Thyroid gland (tissue), 4 donors: ENCODE data around the gene CBX7. TPM values are rescaled to one million over a fixed set of nuclear protein-coding genes. Genes with fewer than 3 reads are reported as not detected.

ENCODE experiments used
- DNase-seq, 2 donors: peaks; one replicate each; pipeline ENCODE4 v3.0.0-alpha.2; 2019
- H3K27ac ChIP-seq, 3 donors: fragments of 200-600 bp; sonication (generic); 1 replicate in 2 of 3; 2 replicates in 1 of 3; pipeline ENCODE4 v1.5.1; 2016 to 2019; ENCODE audit warnings: mild to moderate bottlenecking in 1 of 3, moderate library complexity in 1 of 3
- H3K27me3 ChIP-seq: fragments of 200-600 bp; sonication (generic); one replicate; pipeline ENCODE4 v1.5.1; 2019
- H3K36me3 ChIP-seq, 2 donors: fragments of 200-600 bp; sonication (generic); one replicate each; pipeline ENCODE4 v1.5.1; 2016 to 2019
- H3K4me1 ChIP-seq, 2 donors: fragments of 200-600 bp; sonication (generic); one replicate each; pipeline ENCODE4 v1.5.1; 2017 to 2019
- H3K4me3 ChIP-seq, 3 donors: fragments of 200-600 bp; sonication (generic); replicated peaks in 1 of 3; 1 replicate in 2 of 3; 2 replicates in 1 of 3; pipeline ENCODE4 v1.5.1; 2016; ENCODE audit warnings: mild to moderate bottlenecking in 1 of 3
- H3K9me3 ChIP-seq: fragments of 200-600 bp; sonication (generic); one replicate; pipeline ENCODE4 v1.5.1; 2017
- CTCF ChIP-seq, 6 experiments: fragments of 200-600 bp in 3 of 6; fragments of 450-650 bp in 3 of 6; sonication (generic) in 3 of 6; IDR thresholded peaks; one replicate each; pipeline ENCODE4 v1.5.1; 2016 to 2019; ENCODE audit warnings: antibody characterized with exemption in 6 of 6, mild to moderate bottlenecking in 2 of 6, inconsistent platforms in 1 of 6, moderate library complexity in 1 of 6
- POLR2A ChIP-seq, 2 donors: fragments of 450-650 bp; IDR thresholded peaks; one replicate each; pipeline ENCODE4 v1.6.1; 2017; ENCODE audit warnings: antibody characterized with exemption in 2 of 2, mild to moderate bottlenecking in 2 of 2, moderate library complexity in 1 of 2
- WGBS, 2 donors: methylation state at CpG; one replicate each; pipeline ENCODE4 v1.1.5; 2017; 5-methylcytosine and 5-hydroxymethylcytosine counted together
- intact Hi-C: fragments of 100-400 bp; cut with DNase I; formaldehyde crosslinking; loops from one replicate; pipeline ENCODE4 v1.15.1; 2023
- total RNA-seq, 4 donors: library from RNA; depleted of rRNA; stranded (reverse); fragments of >200 nt; gene quantifications; one replicate each; pipeline ENCODE4 v1.2.3, GENCODE V29; 2016

Gene CBX7
- total RNA-seq, 4 donors from 2014 or later, result 49.2 to 88.0 (median 61.9) TPM

- H3K9me3 ChIP-seq, result no peaks in the 10 kb centered on the region
- peak in 1 of 2 donors; percentile 15 for DNase-seq
- intact Hi-C loops, result no loop called here
Measured at GRCh38 chr22:39090426-39091064, 61.9 kb downstream of the CBX7 start.

GRCh38 chr22:39089928-39090327, 62.6 kb downstream of the CBX7 start:
- intact Hi-C loops, result no loop called here
- TF ChIP-seq CTCF (IDR thresholded peaks at IDR 0.05) (no peak), POLR2A (IDR thresholded peaks at IDR 0.05) (no peak)
- H3K27me3 ChIP-seq, result no peaks in the 10 kb centered on the region
- H3K36me3 ChIP-seq, result no peaks in the 10 kb centered on the region
- H3K4me1 ChIP-seq, result peaks cover 0 to 4% of the 10 kb centered on the region in 2 donors
- 81 to 91% methylated on average over 6 of the region's 6 CpGs for WGBS, 2 donors
- H3K9me3 ChIP-seq, result no peaks in the 10 kb centered on the region
- DNase-seq, result no peak
- no peak overlapping the region for H3K27ac ChIP-seq
- no peak overlapping the region for H3K4me3 ChIP-seq

More at GRCh38 chr22:39090426-39091064, 61.9 kb downstream of the CBX7 start:
- no peaks in the 10 kb centered on the region for H3K27me3 ChIP-seq
- TF ChIP-seq CTCF (IDR thresholded peaks at IDR 0.05), result no peak
- TF ChIP-seq POLR2A (IDR thresholded peaks at IDR 0.05), result no peak
- no peaks in the 10 kb centered on the region for H3K36me3 ChIP-seq
- H3K4me3 ChIP-seq, result no peak overlapping the region
- H3K27ac ChIP-seq, result no peak overlapping the region
- 82% methylated on average over 9 to 11 of the region's 15 CpGs for WGBS, 2 donors
- H3K4me1 ChIP-seq, result peaks cover 0 to 4% of the 10 kb centered on the region in 2 donors

- Histone ChIP-seq H3K36me3 (no peaks in the 10 kb centered on the region), H3K27me3 (no peaks in the 10 kb centered on the region), H3K4me1 (peaks cover 0 to 4% of the 10 kb centered on the region in 2 donors), H3K9me3 (no peaks in the 10 kb centered on the region), H3K4me3 (no peak overlapping the region), H3K27ac (no peak overlapping the region)
- intact Hi-C loops, result no loop called here
- WGBS, 2 donors, result 86% methylated on average over 2 to 5 of the region's 5 CpGs
- DNase-seq, result no peak
- TF ChIP-seq POLR2A (IDR thresholded peaks at IDR 0.05), result no peak
- TF ChIP-seq CTCF (IDR thresholded peaks at IDR 0.05), result no peak
Measured at GRCh38 chr22:39088685-39089032, 63.8 kb downstream of the CBX7 start.

- H3K36me3 ChIP-seq, result no peaks in the 10 kb centered on the region
- H3K27me3 ChIP-seq, result no peaks in the 10 kb centered on the region
- TF ChIP-seq CTCF (IDR thresholded peaks at IDR 0.05) (no peak), POLR2A (IDR thresholded peaks at IDR 0.05) (no peak)
- no peak overlapping the region for H3K4me3 ChIP-seq
- 45 to 46% methylated on average over 17 to 18 of the region's 18 CpGs for WGBS, 2 donors
- intact Hi-C loops, result no loop called here
- H3K9me3 ChIP-seq, result no peaks in the 10 kb centered on the region
- no peak overlapping the region for H3K27ac ChIP-seq
- DNase-seq, result peak; percentile 75 to 77
- H3K4me1 ChIP-seq, result peaks cover 0 to 4% of the 10 kb centered on the region in 2 donors
Measured at GRCh38 chr22:39087881-39088684, 64.4 kb downstream of the CBX7 start.

GRCh38 chr22:39087098-39087497, 65.4 kb downstream of the CBX7 start:
- Histone ChIP-seq H3K9me3 (no peaks in the 10 kb centered on the region), H3K27me3 (no peaks in the 10 kb centered on the region), H3K4me1 (peaks cover 0 to 4% of the 10 kb centered on the region in 2 donors), H3K27ac (no peak overlapping the region), H3K36me3 (no peaks in the 10 kb centered on the region), H3K4me3 (no peak overlapping the region)
- 93 to 96% methylated on average over 6 of the region's 6 CpGs for WGBS, 2 donors
- no peak for DNase-seq
- intact Hi-C loops, result no loop called here
- TF ChIP-seq POLR2A (IDR thresholded peaks at IDR 0.05), result no peak
- no peak for TF ChIP-seq CTCF (IDR thresholded peaks at IDR 0.05)
